ENCODE results near the gene IFIT2.

Gene IFIT2

GRCh38 chr10:89357096-89357495, 55.2 kb downstream of the IFIT2 start:
- H3K4me3 ChIP-seq (replicated peaks; ENCODE audit: low read depth, low read length), result no peak overlapping the region
- no peak for TF ChIP-seq CTCF (IDR thresholded peaks at IDR 0.05; ENCODE audit: low read depth, low read length, missing control alignments)
- DNase-seq (ENCODE audit: extremely low read depth, low read depth), result no peak

DNA sequence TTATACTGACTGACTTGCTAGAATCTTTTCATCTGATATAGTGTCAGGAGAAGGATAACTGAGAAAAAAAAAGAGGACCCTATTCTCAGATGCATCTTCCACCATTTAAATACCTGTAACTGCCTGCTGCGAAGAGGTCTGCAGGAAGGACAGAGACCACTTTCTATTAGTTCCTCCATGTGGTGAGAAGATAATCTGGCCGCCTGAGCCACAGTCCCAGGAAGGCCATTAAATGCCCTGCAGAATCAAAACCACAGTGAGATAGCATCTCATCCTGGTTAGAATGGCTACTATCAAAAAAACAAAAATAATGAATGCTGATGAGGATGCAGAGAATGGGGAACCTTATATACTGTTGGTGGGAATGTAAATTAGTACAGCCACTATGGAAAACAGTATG, 56.1 kb downstream of the IFIT2 start:
- DNase-seq (ENCODE audit: extremely low read depth, low read depth), result no peak
- TF ChIP-seq CTCF (IDR thresholded peaks at IDR 0.05; ENCODE audit: low read depth, low read length, missing control alignments), result no peak
- H3K4me3 ChIP-seq (replicated peaks; ENCODE audit: low read depth, low read length), result no peak overlapping the region
